WTC11 (cell line): ENCODE measurements around the gene GTPBP3. TPM values are rescaled to one million over a fixed set of nuclear protein-coding genes. Genes with fewer than 3 reads are reported as not detected.

Source experiments
- ATAC-seq: fragments of 200-7000 bp; cut with Tn5 transposase; 2 replicates; pipeline ENCODE4 v1.10.0; 2021; ENCODE audit warnings: mild to moderate bottlenecking, moderate library complexity
- CTCF ChIA-PET: fragments of 300-600 bp; sonication (Branson Sonifier 250); formaldehyde crosslinking; loops from one replicate; lab custom pipeline; 2021; ENCODE audit warnings: antibody characterized with exemption; lab: Charles Lee
- POLR2A ChIA-PET: fragments of 350-600 bp; sonication (Branson Sonifier 250); formaldehyde crosslinking; loops from one replicate; lab custom pipeline; 2021; ENCODE audit warnings: antibody characterized with exemption; lab: Charles Lee
- DNase-seq: peaks from one replicate; pipeline ENCODE4 v3.0.0; 2021; ENCODE audit warnings: low spot score
- H3K27ac Mint-ChIP-seq: 2 replicates; pipeline ENCODE4 v1.8.0; 2021; ENCODE audit warnings: mixed read lengths
- H3K27me3 Mint-ChIP-seq: 2 replicates; pipeline ENCODE4 v1.8.0; 2021; ENCODE audit warnings: low read depth, mild to moderate bottlenecking, moderate library complexity, mixed read lengths
- H3K36me3 Mint-ChIP-seq: 2 replicates; pipeline ENCODE4 v1.8.0; 2021; ENCODE audit warnings: mixed read lengths
- H3K4me1 Mint-ChIP-seq: 2 replicates; pipeline ENCODE4 v1.8.0; 2022; ENCODE audit warnings: mixed read lengths
- H3K4me3 Mint-ChIP-seq: 2 replicates; pipeline ENCODE4 v1.8.0; 2021; ENCODE audit warnings: mild to moderate bottlenecking, moderate library complexity, mixed read lengths
- H3K9me3 Mint-ChIP-seq: 2 replicates; pipeline ENCODE4 v1.8.0; 2021; ENCODE audit warnings: mixed read lengths
- AFF4 ChIP-seq: sonication (generic); formaldehyde crosslinking; IDR thresholded peaks from 2 replicates; pipeline ENCODE4 v1.8.1; 2023; ENCODE audit warnings: mild to moderate bottlenecking, missing genetic modification reagents, borderline replicate concordance
- ATF1 ChIP-seq: sonication (generic); formaldehyde crosslinking; IDR thresholded peaks from 2 replicates; pipeline ENCODE4 v1.8.1; 2023; ENCODE audit warnings: mild to moderate bottlenecking, moderate library complexity, missing genetic modification reagents
- ATF3 ChIP-seq: sonication (generic); formaldehyde crosslinking; conservative IDR thresholded peaks from 2 replicates; pipeline ENCODE4 v1.8.1; 2022; ENCODE audit warnings: mild to moderate bottlenecking, missing genetic modification reagents
- CREB1 ChIP-seq: sonication (generic); formaldehyde crosslinking; IDR thresholded peaks from 2 replicates; pipeline ENCODE4 v1.8.0; 2023; ENCODE audit warnings: mild to moderate bottlenecking, missing genetic modification reagents
- CREM ChIP-seq: sonication (generic); formaldehyde crosslinking; IDR thresholded peaks from 2 replicates; pipeline ENCODE4 v1.8.1; 2022; ENCODE audit warnings: mild to moderate bottlenecking, missing genetic modification reagents, moderate library complexity
- ESRRA ChIP-seq: sonication (generic); formaldehyde crosslinking; IDR thresholded peaks from 2 replicates; pipeline ENCODE4 v1.8.1; 2022; ENCODE audit warnings: mild to moderate bottlenecking, missing genetic modification reagents, borderline replicate concordance
- FOXP1 ChIP-seq: sonication (generic); formaldehyde crosslinking; IDR thresholded peaks from 2 replicates; pipeline ENCODE4 v1.8.0; 2022; ENCODE audit warnings: missing genetic modification reagents, mild to moderate bottlenecking, moderate library complexity, borderline replicate concordance
- GRHL2 ChIP-seq: fragments of 250-450 bp; sonication (Bioruptor Pico); IDR thresholded peaks from 2 replicates; pipeline ENCODE4 v1.8.0; 2022; ENCODE audit warnings: mild to moderate bottlenecking, moderate library complexity; ENCODE audit not compliant: insufficient replicate concordance, severe bottlenecking
- JUN ChIP-seq: sonication (generic); formaldehyde crosslinking; IDR thresholded peaks from 2 replicates; pipeline ENCODE4 v1.8.0; 2023; ENCODE audit warnings: mild to moderate bottlenecking, missing genetic modification reagents
- NR2C2 ChIP-seq: sonication (generic); formaldehyde crosslinking; IDR thresholded peaks from 2 replicates; pipeline ENCODE4 v1.8.0; 2022; ENCODE audit warnings: mild to moderate bottlenecking, missing genetic modification reagents
- NR3C1 ChIP-seq: sonication (generic); formaldehyde crosslinking; conservative IDR thresholded peaks from 2 replicates; pipeline ENCODE4 v1.8.1; 2023; ENCODE audit warnings: low read depth, mild to moderate bottlenecking, missing genetic modification reagents
- OVOL2 ChIP-seq: fragments of 250-450 bp; sonication (Bioruptor Pico); IDR thresholded peaks from 2 replicates; pipeline ENCODE4 v1.9.0; 2021; ENCODE audit warnings: mild to moderate bottlenecking, borderline replicate concordance
- PRRX2 ChIP-seq: fragments of 250-450 bp; sonication (Bioruptor Pico); IDR thresholded peaks from 2 replicates; pipeline ENCODE4 v1.8.0; 2021; ENCODE audit warnings: mild to moderate bottlenecking
- USF1 ChIP-seq: sonication (generic); formaldehyde crosslinking; IDR thresholded peaks from 2 replicates; pipeline ENCODE4 v1.8.0; 2022; ENCODE audit warnings: mild to moderate bottlenecking, missing genetic modification reagents
- ZNF263 ChIP-seq: sonication (generic); formaldehyde crosslinking; IDR thresholded peaks from 2 replicates; pipeline ENCODE4 v1.8.1; 2022; ENCODE audit warnings: low read depth, mild to moderate bottlenecking, moderate library complexity, missing genetic modification reagents
- ZSCAN18 ChIP-seq: fragments of 250-450 bp; sonication (Bioruptor Pico); IDR thresholded peaks from 2 replicates; pipeline ENCODE4 v2.1.2; 2022; ENCODE audit warnings: mild to moderate bottlenecking, moderate library complexity
- total RNA-seq: library from RNA; stranded (reverse); gene quantifications from 3 replicates; pipeline ENCODE4 v1.2.3, GENCODE V29; 2021
- TF ChIP-seq, protein P1 (sequence below): sonication (generic); formaldehyde crosslinking; IDR thresholded peaks from 2 replicates; pipeline ENCODE4 v1.8.1; 2022; ENCODE audit warnings: low read depth, missing genetic modification reagents, borderline replicate concordance
- TF ChIP-seq, protein P2 (sequence below): sonication (generic); formaldehyde crosslinking; IDR thresholded peaks from 2 replicates; pipeline ENCODE4 v1.8.0; 2022; ENCODE audit warnings: missing genetic modification reagents

The GTPBP3 gene
- total RNA-seq, 1 experiment from 2014 or later, result 93.0 TPM

GRCh38 chr19:17323300-17323963, 13.9 kb upstream of the GTPBP3 start:
- Mint-ChIP-seq H3K4me3 (no peak overlapping the region), H3K36me3 (peaks cover 17% of the 10 kb centered on the region), H3K27ac (no peak overlapping the region), H3K27me3 (no peaks in the 10 kb centered on the region), H3K4me1 (peaks cover 14% of the 10 kb centered on the region), H3K9me3 (no peaks in the 10 kb centered on the region)
- TF ChIP-seq USF1, result no peak
- TF ChIP-seq, protein P1, sequence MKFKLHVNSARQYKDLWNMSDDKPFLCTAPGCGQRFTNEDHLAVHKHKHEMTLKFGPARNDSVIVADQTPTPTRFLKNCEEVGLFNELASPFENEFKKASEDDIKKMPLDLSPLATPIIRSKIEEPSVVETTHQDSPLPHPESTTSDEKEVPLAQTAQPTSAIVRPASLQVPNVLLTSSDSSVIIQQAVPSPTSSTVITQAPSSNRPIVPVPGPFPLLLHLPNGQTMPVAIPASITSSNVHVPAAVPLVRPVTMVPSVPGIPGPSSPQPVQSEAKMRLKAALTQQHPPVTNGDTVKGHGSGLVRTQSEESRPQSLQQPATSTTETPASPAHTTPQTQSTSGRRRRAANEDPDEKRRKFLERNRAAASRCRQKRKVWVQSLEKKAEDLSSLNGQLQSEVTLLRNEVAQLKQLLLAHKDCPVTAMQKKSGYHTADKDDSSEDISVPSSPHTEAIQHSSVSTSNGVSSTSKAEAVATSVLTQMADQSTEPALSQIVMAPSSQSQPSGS (CRISPR knock-in tag), result no peak
- no peak for TF ChIP-seq ATF3 (CRISPR knock-in tag)
- DNase-seq (no peak), ATAC-seq (no peak)
- ChIA-PET CTCF (no interaction called here), POLR2A (no interaction called here)

- no peak for TF ChIP-seq OVOL2 (CRISPR knock-in tag)
- no peak for TF ChIP-seq CREM (CRISPR knock-in tag)
- TF ChIP-seq ZNF263, result no peak
- no peak for TF ChIP-seq ESRRA (CRISPR knock-in tag)
- TF ChIP-seq JUN, result no peak
- TF ChIP-seq, protein P2, sequence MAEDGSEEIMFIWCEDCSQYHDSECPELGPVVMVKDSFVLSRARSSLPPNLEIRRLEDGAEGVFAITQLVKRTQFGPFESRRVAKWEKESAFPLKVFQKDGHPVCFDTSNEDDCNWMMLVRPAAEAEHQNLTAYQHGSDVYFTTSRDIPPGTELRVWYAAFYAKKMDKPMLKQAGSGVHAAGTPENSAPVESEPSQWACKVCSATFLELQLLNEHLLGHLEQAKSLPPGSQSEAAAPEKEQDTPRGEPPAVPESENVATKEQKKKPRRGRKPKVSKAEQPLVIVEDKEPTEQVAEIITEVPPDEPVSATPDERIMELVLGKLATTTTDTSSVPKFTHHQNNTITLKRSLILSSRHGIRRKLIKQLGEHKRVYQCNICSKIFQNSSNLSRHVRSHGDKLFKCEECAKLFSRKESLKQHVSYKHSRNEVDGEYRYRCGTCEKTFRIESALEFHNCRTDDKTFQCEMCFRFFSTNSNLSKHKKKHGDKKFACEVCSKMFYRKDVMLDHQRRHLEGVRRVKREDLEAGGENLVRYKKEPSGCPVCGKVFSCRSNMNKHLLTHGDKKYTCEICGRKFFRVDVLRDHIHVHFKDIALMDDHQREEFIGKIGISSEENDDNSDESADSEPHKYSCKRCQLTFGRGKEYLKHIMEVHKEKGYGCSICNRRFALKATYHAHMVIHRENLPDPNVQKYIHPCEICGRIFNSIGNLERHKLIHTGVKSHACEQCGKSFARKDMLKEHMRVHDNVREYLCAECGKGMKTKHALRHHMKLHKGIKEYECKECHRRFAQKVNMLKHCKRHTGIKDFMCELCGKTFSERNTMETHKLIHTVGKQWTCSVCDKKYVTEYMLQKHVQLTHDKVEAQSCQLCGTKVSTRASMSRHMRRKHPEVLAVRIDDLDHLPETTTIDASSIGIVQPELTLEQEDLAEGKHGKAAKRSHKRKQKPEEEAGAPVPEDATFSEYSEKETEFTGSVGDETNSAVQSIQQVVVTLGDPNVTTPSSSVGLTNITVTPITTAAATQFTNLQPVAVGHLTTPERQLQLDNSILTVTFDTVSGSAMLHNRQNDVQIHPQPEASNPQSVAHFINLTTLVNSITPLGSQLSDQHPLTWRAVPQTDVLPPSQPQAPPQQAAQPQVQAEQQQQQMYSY (CRISPR knock-in tag), result no peak
- no peak for TF ChIP-seq NR3C1 (CRISPR knock-in tag)
- no peak for TF ChIP-seq GRHL2 (CRISPR knock-in tag)
- no peak for TF ChIP-seq FOXP1 (CRISPR knock-in tag)
- TF ChIP-seq PRRX2 (CRISPR knock-in tag), result no peak
- TF ChIP-seq, protein P1 (CRISPR knock-in tag), result no peak
- TF ChIP-seq ATF1, result no peak
- TF ChIP-seq ZSCAN18, result no peak
- no peak for TF ChIP-seq AFF4 (CRISPR knock-in tag)
- TF ChIP-seq CREB1, result no peak
- TF ChIP-seq NR2C2 (CRISPR knock-in tag), result no peak
- no peaks in the 10 kb centered on the region for H3K9me3 Mint-ChIP-seq
- H3K36me3 Mint-ChIP-seq, result peaks cover 17% of the 10 kb centered on the region
- no peak for ATAC-seq
- peaks cover 14% of the 10 kb centered on the region for H3K4me1 Mint-ChIP-seq
- no peak for DNase-seq
- ChIA-PET CTCF (interaction anchor here (0.6 to 1.0 kb wide), 2 partner anchors 68 to 79 kb away, joined by 3 read pairs; no protein-coding TSS in a partner anchor), POLR2A (no interaction called here)
- H3K27ac Mint-ChIP-seq, result no peak overlapping the region
- H3K27me3 Mint-ChIP-seq, result no peaks in the 10 kb centered on the region
- no peak overlapping the region for H3K4me3 Mint-ChIP-seq
Observed at GRCh38 chr19:17323964-17324332, 13.4 kb upstream of the GTPBP3 start.
